GM12872 (cell line): ENCODE data around the gene ABLIM2.

Experiments
- TF ChIP-seq, protein P1 (sequence below): IDR thresholded peaks from 3 replicates; pipeline ENCODE4 v1.5.1; 2011; ENCODE audit warnings: low read depth, mild to moderate bottlenecking, low read length, moderate library complexity; ENCODE audit not compliant: insufficient read depth

The ABLIM2 gene

DNA sequence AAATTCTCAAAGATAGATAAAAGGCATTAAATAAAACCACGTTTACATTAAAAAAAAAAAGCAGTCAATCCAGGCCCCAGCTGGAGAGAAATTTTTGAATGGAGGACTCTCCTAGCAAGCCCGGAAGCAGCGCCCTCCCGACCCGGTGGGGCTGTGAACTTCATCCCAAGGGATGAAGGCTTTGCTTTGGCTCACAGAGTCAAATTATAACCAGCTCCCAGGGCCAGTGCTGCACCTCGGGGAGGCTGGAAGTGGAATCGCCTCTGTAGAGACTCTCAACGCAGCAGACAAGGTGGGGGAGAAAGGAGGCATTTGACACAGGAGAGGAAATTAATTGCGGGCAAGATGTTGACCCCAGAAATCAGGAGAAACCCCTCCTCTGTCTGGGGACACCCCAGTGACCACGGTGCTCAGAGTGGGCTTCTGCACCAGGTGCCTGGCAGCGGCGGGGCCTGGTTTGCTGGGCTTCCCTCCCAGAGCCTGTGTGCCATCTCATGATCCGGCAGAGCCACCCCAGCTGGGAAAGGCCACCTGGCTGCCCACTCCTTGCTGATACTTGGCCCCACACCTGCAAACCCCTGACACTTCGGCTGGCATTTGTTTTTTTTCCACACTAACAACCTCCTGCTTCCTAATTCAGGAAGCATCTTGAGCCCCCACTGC, 71.7 kb downstream of the ABLIM2 start:
- TF ChIP-seq, protein P1, sequence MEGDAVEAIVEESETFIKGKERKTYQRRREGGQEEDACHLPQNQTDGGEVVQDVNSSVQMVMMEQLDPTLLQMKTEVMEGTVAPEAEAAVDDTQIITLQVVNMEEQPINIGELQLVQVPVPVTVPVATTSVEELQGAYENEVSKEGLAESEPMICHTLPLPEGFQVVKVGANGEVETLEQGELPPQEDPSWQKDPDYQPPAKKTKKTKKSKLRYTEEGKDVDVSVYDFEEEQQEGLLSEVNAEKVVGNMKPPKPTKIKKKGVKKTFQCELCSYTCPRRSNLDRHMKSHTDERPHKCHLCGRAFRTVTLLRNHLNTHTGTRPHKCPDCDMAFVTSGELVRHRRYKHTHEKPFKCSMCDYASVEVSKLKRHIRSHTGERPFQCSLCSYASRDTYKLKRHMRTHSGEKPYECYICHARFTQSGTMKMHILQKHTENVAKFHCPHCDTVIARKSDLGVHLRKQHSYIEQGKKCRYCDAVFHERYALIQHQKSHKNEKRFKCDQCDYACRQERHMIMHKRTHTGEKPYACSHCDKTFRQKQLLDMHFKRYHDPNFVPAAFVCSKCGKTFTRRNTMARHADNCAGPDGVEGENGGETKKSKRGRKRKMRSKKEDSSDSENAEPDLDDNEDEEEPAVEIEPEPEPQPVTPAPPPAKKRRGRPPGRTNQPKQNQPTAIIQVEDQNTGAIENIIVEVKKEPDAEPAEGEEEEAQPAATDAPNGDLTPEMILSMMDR = no peak

GRCh38 chr4:8085491-8086117, 73.0 kb downstream of the ABLIM2 start:
- TF ChIP-seq, protein P1 = no peak

- TF ChIP-seq, protein P1 = no peak
These were observed 73.7 kb downstream of the ABLIM2 start for GRCh38 chr4:8084712-8085490.

DNA sequence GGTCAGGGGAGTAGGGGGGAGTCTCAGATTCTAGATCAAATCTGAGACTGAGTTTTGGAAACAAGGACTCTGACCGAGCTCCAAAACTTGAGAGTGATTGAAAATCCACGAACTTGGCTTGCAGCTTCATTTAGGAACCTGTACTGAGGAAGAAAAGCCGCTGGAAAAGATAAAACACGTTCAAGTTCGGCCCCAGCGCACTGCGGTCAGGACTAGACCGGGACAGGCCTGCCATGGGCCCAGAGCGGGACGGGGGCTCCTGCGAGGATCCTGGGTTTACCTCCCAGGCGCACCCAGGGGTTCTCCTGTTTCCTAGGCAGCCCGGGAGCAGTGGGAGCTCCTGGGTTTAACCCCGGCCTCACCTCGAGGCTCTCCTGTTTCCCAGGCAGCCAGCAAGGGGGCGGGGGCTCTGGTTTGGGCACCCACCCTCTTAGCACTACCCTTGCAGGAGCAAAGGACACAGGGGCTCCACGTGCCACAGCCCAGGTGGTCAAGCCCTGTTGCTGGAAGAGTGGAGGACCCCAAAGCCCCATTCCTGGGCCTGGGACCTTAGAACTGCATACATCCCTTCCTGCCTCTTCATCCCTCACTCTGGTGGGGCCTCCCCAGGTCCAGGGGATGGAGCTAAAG, 74.5 kb downstream of the ABLIM2 start:
- TF ChIP-seq, protein P1 = no peak

GRCh38 chr4:8083086-8083825, 75.4 kb downstream of the ABLIM2 start:
- TF ChIP-seq, protein P1 = no peak

DNA sequence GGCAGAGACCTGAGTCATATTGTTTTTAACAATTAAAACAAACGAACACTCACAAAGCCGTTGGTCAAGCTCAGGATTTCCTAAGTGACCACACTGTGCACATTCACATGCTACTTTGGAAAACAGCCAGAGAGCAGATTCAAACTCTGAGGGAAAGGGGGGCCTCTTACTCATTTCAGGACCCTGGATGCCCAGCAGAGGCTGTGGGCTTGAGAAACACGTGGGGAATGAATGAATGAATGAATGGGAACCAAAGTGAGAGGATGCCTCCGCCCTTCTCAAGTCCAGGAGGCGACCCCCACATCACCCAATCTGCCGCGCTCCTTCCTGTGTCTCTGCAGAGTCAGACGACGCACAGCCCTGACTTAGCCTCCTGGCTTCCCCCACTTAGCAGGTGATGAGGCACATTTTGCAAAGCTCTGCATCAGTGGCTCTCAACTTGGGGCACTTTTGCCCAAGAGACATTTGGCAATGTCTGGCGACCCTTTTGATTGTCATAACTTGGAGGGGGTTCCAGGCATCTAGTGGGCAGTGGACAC, 76.0 kb downstream of the ABLIM2 start:
- TF ChIP-seq, protein P1 = no peak
